Thyroid gland (tissue), 4 donors: ENCODE measurements around the gene DQX1.

Experiments used
- POLR2A ChIP-seq, 2 donors: fragments of 450-650 bp; IDR thresholded peaks; one replicate each; pipeline ENCODE4 v1.6.1; 2017; ENCODE audit warnings: antibody characterized with exemption in 2 of 2, mild to moderate bottlenecking in 2 of 2, moderate library complexity in 1 of 2
- TF ChIP-seq, protein P1 (sequence below), 6 experiments: fragments of 200-600 bp in 3 of 6; fragments of 450-650 bp in 3 of 6; sonication (generic) in 3 of 6; IDR thresholded peaks; one replicate each; pipeline ENCODE4 v1.5.1; 2016 to 2019; ENCODE audit warnings: antibody characterized with exemption in 6 of 6, mild to moderate bottlenecking in 2 of 6, inconsistent platforms in 1 of 6, moderate library complexity in 1 of 6

GRCh38 chr2:74566754-74567085 is 40.7 kb upstream of the DQX1 start:
- TF ChIP-seq, protein P1, sequence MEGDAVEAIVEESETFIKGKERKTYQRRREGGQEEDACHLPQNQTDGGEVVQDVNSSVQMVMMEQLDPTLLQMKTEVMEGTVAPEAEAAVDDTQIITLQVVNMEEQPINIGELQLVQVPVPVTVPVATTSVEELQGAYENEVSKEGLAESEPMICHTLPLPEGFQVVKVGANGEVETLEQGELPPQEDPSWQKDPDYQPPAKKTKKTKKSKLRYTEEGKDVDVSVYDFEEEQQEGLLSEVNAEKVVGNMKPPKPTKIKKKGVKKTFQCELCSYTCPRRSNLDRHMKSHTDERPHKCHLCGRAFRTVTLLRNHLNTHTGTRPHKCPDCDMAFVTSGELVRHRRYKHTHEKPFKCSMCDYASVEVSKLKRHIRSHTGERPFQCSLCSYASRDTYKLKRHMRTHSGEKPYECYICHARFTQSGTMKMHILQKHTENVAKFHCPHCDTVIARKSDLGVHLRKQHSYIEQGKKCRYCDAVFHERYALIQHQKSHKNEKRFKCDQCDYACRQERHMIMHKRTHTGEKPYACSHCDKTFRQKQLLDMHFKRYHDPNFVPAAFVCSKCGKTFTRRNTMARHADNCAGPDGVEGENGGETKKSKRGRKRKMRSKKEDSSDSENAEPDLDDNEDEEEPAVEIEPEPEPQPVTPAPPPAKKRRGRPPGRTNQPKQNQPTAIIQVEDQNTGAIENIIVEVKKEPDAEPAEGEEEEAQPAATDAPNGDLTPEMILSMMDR (IDR thresholded peaks at IDR 0.05): no peak
- TF ChIP-seq POLR2A (IDR thresholded peaks at IDR 0.05): no peak
